ENCODE measurements around the gene KIAA1671.

- TF ChIP-seq POLR2A (IDR thresholded peaks at IDR 0.05; ENCODE audit: low read depth) (no peak), EP300 (IDR thresholded peaks at IDR 0.05) (no peak), POLR2AphosphoS5 (IDR thresholded peaks at IDR 0.05) (no peak)
- TF ChIP-seq, protein P1, sequence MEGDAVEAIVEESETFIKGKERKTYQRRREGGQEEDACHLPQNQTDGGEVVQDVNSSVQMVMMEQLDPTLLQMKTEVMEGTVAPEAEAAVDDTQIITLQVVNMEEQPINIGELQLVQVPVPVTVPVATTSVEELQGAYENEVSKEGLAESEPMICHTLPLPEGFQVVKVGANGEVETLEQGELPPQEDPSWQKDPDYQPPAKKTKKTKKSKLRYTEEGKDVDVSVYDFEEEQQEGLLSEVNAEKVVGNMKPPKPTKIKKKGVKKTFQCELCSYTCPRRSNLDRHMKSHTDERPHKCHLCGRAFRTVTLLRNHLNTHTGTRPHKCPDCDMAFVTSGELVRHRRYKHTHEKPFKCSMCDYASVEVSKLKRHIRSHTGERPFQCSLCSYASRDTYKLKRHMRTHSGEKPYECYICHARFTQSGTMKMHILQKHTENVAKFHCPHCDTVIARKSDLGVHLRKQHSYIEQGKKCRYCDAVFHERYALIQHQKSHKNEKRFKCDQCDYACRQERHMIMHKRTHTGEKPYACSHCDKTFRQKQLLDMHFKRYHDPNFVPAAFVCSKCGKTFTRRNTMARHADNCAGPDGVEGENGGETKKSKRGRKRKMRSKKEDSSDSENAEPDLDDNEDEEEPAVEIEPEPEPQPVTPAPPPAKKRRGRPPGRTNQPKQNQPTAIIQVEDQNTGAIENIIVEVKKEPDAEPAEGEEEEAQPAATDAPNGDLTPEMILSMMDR (IDR thresholded peaks at IDR 0.05): no peak
Observed at GRCh38 chr22:24954856-24955255, 2.3 kb downstream of the KIAA1671 start.

Measured in esophagus muscularis mucosa (tissue), 4 donors.